Upper lobe of right lung (tissue), 1 donor: ENCODE data around the gene CELF4. TPM values are rescaled to one million over a fixed set of nuclear protein-coding genes. Genes with fewer than 3 reads are reported as not detected.

Experiments
- ATAC-seq: fragments of 200-7000 bp; cut with Tn5 transposase; one replicate; pipeline ENCODE4 v1.9.1; 2020; ENCODE audit warnings: mild to moderate bottlenecking, moderate library complexity
- DNase-seq: peaks from one replicate; pipeline ENCODE4 v3.0.0-alpha.2; 2020
- H3K27ac ChIP-seq: fragments of 200-600 bp; one replicate; pipeline ENCODE4 v1.8.0; 2022
- H3K27me3 ChIP-seq: fragments of 200-600 bp; one replicate; pipeline ENCODE4 v1.8.0; 2022; ENCODE audit warnings: mild to moderate bottlenecking
- H3K36me3 ChIP-seq: fragments of 200-600 bp; one replicate; pipeline ENCODE4 v1.8.0; 2022
- H3K4me1 ChIP-seq: fragments of 200-600 bp; one replicate; pipeline ENCODE4 v1.8.0; 2022
- H3K4me3 ChIP-seq: fragments of 200-600 bp; one replicate; pipeline ENCODE4 v1.8.0; 2022; ENCODE audit warnings: mild to moderate bottlenecking
- H3K9me3 ChIP-seq: fragments of 200-600 bp; one replicate; pipeline ENCODE4 v1.8.0; 2022
- intact Hi-C: fragments of 100-400 bp; cut with DNase I; formaldehyde crosslinking; loops from one replicate; pipeline ENCODE4 v1.11.0; 2022
- total RNA-seq: library from RNA; stranded (reverse); fragmentation: NEBNext Ultra II Directional; extraction: Animal tissue kit (Norgen Biotek cat#: 25700); gene quantifications from one replicate; pipeline ENCODE4 v1.2.1, GENCODE V29; 2021
- TF ChIP-seq, protein P1 (sequence below): fragments of 200-600 bp; IDR thresholded peaks from one replicate; pipeline ENCODE4 v1.8.0; 2022; ENCODE audit warnings: antibody characterized with exemption
- donor health status: DM: no; HTN: yes; CAD: no; lungs with severe emphysema.

The CELF4 gene
- total RNA-seq, 1 donor from 2014 or later: 1.2 TPM

- Histone ChIP-seq H3K27me3 (no peaks in the 10 kb centered on the region), H3K4me1 (peaks cover 16% of the 10 kb centered on the region), H3K9me3 (no peaks in the 10 kb centered on the region), H3K27ac (no peak overlapping the region), H3K4me3 (no peak overlapping the region), H3K36me3 (no peaks in the 10 kb centered on the region)
- DNase-seq (no peak), ATAC-seq (no peak)
- TF ChIP-seq, protein P1, sequence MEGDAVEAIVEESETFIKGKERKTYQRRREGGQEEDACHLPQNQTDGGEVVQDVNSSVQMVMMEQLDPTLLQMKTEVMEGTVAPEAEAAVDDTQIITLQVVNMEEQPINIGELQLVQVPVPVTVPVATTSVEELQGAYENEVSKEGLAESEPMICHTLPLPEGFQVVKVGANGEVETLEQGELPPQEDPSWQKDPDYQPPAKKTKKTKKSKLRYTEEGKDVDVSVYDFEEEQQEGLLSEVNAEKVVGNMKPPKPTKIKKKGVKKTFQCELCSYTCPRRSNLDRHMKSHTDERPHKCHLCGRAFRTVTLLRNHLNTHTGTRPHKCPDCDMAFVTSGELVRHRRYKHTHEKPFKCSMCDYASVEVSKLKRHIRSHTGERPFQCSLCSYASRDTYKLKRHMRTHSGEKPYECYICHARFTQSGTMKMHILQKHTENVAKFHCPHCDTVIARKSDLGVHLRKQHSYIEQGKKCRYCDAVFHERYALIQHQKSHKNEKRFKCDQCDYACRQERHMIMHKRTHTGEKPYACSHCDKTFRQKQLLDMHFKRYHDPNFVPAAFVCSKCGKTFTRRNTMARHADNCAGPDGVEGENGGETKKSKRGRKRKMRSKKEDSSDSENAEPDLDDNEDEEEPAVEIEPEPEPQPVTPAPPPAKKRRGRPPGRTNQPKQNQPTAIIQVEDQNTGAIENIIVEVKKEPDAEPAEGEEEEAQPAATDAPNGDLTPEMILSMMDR: no peak
- intact Hi-C loops: no loop called here
These were observed 117.4 kb downstream of the CELF4 start for GRCh38 chr18:37447962-37448888.

DNA sequence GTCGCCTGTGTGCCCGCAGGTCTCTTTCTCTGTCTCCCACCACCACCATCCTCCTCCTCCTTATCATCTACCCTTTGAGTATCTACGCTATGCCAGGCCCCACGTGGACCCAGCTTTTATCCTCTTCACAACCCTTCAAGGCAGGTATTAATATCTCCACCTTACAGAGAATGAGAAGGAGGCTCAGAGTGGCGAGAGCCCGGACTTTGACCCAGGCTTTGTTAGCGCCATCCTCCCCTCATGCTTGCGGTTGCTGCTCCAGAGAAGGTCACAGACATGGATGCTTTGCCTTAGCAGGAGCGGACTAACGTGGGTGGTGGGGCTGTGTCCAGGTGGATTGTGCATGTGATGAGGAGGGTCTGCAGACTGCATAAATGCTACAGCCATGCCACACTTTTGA lies 119.8 kb downstream of the CELF4 start:
- no peaks in the 10 kb centered on the region for H3K27me3 ChIP-seq
- H3K4me1 ChIP-seq: no peaks in the 10 kb centered on the region
- DNase-seq: no peak
- H3K9me3 ChIP-seq: no peaks in the 10 kb centered on the region
- no peak for ATAC-seq
- intact Hi-C loops: no loop called here
- TF ChIP-seq, protein P1: no peak
- no peak overlapping the region for H3K27ac ChIP-seq
- H3K4me3 ChIP-seq: no peak overlapping the region
- no peaks in the 10 kb centered on the region for H3K36me3 ChIP-seq

DNA sequence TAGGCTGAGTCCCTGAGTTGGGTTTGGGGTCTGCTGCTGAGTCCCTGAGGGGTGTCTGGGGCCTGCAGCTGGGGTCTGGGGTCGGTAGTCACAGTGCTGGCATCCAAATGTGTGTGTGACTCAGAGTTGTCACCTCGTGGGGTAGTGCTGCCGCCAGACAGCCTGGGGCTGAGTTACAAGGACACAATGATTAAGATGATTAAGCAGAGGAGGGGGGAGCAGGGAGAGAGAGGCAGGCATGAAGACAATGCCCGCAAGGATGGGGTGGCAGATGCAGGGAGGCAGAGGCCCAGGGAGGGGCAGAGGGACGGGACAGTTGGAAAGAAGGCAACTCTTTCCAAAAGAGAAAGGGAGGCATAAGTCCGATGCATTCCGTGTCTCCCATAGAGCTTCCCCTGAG lies 120.2 kb downstream of the CELF4 start:
- Histone ChIP-seq H3K4me1 (no peaks in the 10 kb centered on the region), H3K9me3 (no peaks in the 10 kb centered on the region), H3K4me3 (no peak overlapping the region), H3K27ac (no peak overlapping the region), H3K36me3 (no peaks in the 10 kb centered on the region), H3K27me3 (no peaks in the 10 kb centered on the region)
- intact Hi-C loops: no loop called here
- TF ChIP-seq, protein P1: no peak
- ATAC-seq (no peak), DNase-seq (no peak)

GRCh38 chr18:37443325-37444055 lies 122.1 kb downstream of the CELF4 start:
- intact Hi-C loops: no loop called here
- DNase-seq (no peak), ATAC-seq (no peak)
- H3K9me3 ChIP-seq: no peaks in the 10 kb centered on the region
- no peaks in the 10 kb centered on the region for H3K27me3 ChIP-seq
- TF ChIP-seq, protein P1: no peak
- no peaks in the 10 kb centered on the region for H3K4me1 ChIP-seq
- no peak overlapping the region for H3K4me3 ChIP-seq
- no peak overlapping the region for H3K27ac ChIP-seq
- no peaks in the 10 kb centered on the region for H3K36me3 ChIP-seq

DNA sequence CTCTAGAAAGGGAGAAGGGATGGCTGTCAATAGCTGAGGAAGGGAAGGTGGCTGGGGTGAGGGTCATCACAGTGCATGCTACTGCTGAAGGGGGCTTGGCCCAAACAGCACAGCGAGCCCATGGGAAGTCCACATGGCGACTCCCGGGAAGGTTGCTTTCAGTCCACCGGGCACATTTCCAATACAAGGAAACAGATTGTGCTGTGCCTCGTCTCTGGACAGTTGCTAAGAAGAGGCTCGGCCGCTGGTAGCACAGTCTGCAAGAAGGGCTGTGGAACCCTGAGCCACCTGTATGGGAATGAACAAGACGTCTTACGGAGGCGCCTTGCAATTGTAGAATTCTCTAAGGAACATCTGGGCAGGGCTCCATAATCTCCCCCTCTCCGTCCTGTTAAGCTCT lies 123.1 kb downstream of the CELF4 start:
- no peak for ATAC-seq
- intact Hi-C loops: no loop called here
- DNase-seq: no peak
- H3K9me3 ChIP-seq: no peaks in the 10 kb centered on the region
- H3K27me3 ChIP-seq: no peaks in the 10 kb centered on the region
- TF ChIP-seq, protein P1: no peak
- no peaks in the 10 kb centered on the region for H3K4me1 ChIP-seq
- H3K36me3 ChIP-seq: no peaks in the 10 kb centered on the region
- no peak overlapping the region for H3K27ac ChIP-seq
- no peak overlapping the region for H3K4me3 ChIP-seq
